WTC11 (cell line): ENCODE results near the gene FGD5. TPM values are rescaled to one million over a fixed set of nuclear protein-coding genes. Genes with fewer than 3 reads are reported as not detected.

ENCODE experiments used
- ATAC-seq: fragments of 200-7000 bp; cut with Tn5 transposase; 2 replicates; pipeline ENCODE4 v1.10.0; 2021; ENCODE audit warnings: mild to moderate bottlenecking, moderate library complexity
- CTCF ChIA-PET: fragments of 300-600 bp; sonication (Branson Sonifier 250); formaldehyde crosslinking; loops from one replicate; lab custom pipeline; 2021; ENCODE audit warnings: antibody characterized with exemption; lab: Charles Lee
- POLR2A ChIA-PET: fragments of 350-600 bp; sonication (Branson Sonifier 250); formaldehyde crosslinking; loops from one replicate; lab custom pipeline; 2021; ENCODE audit warnings: antibody characterized with exemption; lab: Charles Lee
- DNase-seq: peaks from one replicate; pipeline ENCODE4 v3.0.0; 2021; ENCODE audit warnings: low spot score
- H3K27ac Mint-ChIP-seq: 2 replicates; pipeline ENCODE4 v1.8.0; 2021; ENCODE audit warnings: mixed read lengths
- H3K27me3 Mint-ChIP-seq: 2 replicates; pipeline ENCODE4 v1.8.0; 2021; ENCODE audit warnings: low read depth, mild to moderate bottlenecking, moderate library complexity, mixed read lengths
- H3K36me3 Mint-ChIP-seq: 2 replicates; pipeline ENCODE4 v1.8.0; 2021; ENCODE audit warnings: mixed read lengths
- H3K4me1 Mint-ChIP-seq: 2 replicates; pipeline ENCODE4 v1.8.0; 2022; ENCODE audit warnings: mixed read lengths
- H3K4me3 Mint-ChIP-seq: 2 replicates; pipeline ENCODE4 v1.8.0; 2021; ENCODE audit warnings: mild to moderate bottlenecking, moderate library complexity, mixed read lengths
- H3K9me3 Mint-ChIP-seq: 2 replicates; pipeline ENCODE4 v1.8.0; 2021; ENCODE audit warnings: mixed read lengths
- ARID4B ChIP-seq: sonication (generic); formaldehyde crosslinking; IDR thresholded peaks from 2 replicates; pipeline ENCODE4 v1.8.0; 2023; ENCODE audit warnings: missing genetic modification reagents, mild to moderate bottlenecking, borderline replicate concordance
- CREM ChIP-seq: sonication (generic); formaldehyde crosslinking; IDR thresholded peaks from 2 replicates; pipeline ENCODE4 v1.8.1; 2022; ENCODE audit warnings: mild to moderate bottlenecking, missing genetic modification reagents, moderate library complexity
- FOXK1 ChIP-seq: sonication (generic); formaldehyde crosslinking; IDR thresholded peaks from 2 replicates; pipeline ENCODE4 v1.8.0; 2022; ENCODE audit warnings: mild to moderate bottlenecking, moderate library complexity, missing genetic modification reagents
- FOXP1 ChIP-seq: sonication (generic); formaldehyde crosslinking; IDR thresholded peaks from 2 replicates; pipeline ENCODE4 v1.8.0; 2022; ENCODE audit warnings: missing genetic modification reagents, mild to moderate bottlenecking, moderate library complexity, borderline replicate concordance
- GRHL2 ChIP-seq: fragments of 250-450 bp; sonication (Bioruptor Pico); IDR thresholded peaks from 2 replicates; pipeline ENCODE4 v1.8.0; 2022; ENCODE audit warnings: mild to moderate bottlenecking, moderate library complexity; ENCODE audit not compliant: insufficient replicate concordance, severe bottlenecking
- KAT7 ChIP-seq: sonication (generic); formaldehyde crosslinking; IDR thresholded peaks from 2 replicates; pipeline ENCODE4 v1.8.1; 2023; ENCODE audit warnings: missing genetic modification reagents, mild to moderate bottlenecking, borderline replicate concordance
- MLX ChIP-seq: sonication (generic); formaldehyde crosslinking; IDR thresholded peaks from 2 replicates; pipeline ENCODE4 v1.8.1; 2023; ENCODE audit warnings: mild to moderate bottlenecking, missing genetic modification reagents, moderate library complexity
- MXD4 ChIP-seq: fragments of 250-450 bp; sonication (Bioruptor Pico); IDR thresholded peaks from 2 replicates; pipeline ENCODE4 v1.8.0; 2021; ENCODE audit warnings: mild to moderate bottlenecking, moderate library complexity, borderline replicate concordance
- NR1H2 ChIP-seq: sonication (generic); formaldehyde crosslinking; IDR thresholded peaks from 2 replicates; pipeline ENCODE4 v1.9.0; 2021; ENCODE audit warnings: mild to moderate bottlenecking, moderate library complexity, missing genetic modification reagents
- PRDM15 ChIP-seq: sonication (generic); formaldehyde crosslinking; IDR thresholded peaks from 2 replicates; pipeline ENCODE4 v1.8.0; 2022; ENCODE audit warnings: missing genetic modification reagents
- RORB ChIP-seq: fragments of 250-450 bp; sonication (Bioruptor Pico); IDR thresholded peaks from 2 replicates; pipeline ENCODE4 v1.9.0; 2021; ENCODE audit warnings: mild to moderate bottlenecking
- TEAD1 ChIP-seq: sonication (generic); formaldehyde crosslinking; IDR thresholded peaks from 2 replicates; pipeline ENCODE4 v1.8.0; 2022; ENCODE audit warnings: mild to moderate bottlenecking, missing genetic modification reagents
- TP53 ChIP-seq: sonication (generic); formaldehyde crosslinking; IDR thresholded peaks from 2 replicates; pipeline ENCODE4 v1.8.1; 2023; ENCODE audit warnings: mild to moderate bottlenecking, missing genetic modification reagents
- ZNF121 ChIP-seq: sonication (generic); formaldehyde crosslinking; IDR thresholded peaks from 2 replicates; pipeline ENCODE4 v1.8.0; 2023; ENCODE audit warnings: missing genetic modification reagents
- ZNF138 ChIP-seq: sonication (generic); formaldehyde crosslinking; conservative IDR thresholded peaks from 2 replicates; pipeline ENCODE4 v1.8.1; 2022; ENCODE audit warnings: mild to moderate bottlenecking, moderate library complexity, missing genetic modification reagents
- ZNF219 ChIP-seq: sonication (generic); formaldehyde crosslinking; IDR thresholded peaks from 2 replicates; pipeline ENCODE4 v1.8.0; 2023; ENCODE audit warnings: missing genetic modification reagents, mild to moderate bottlenecking, borderline replicate concordance
- total RNA-seq: library from RNA; stranded (reverse); gene quantifications from 3 replicates; pipeline ENCODE4 v1.2.3, GENCODE V29; 2021

Gene FGD5
- total RNA-seq, 1 experiment from 2014 or later, result 18.3 TPM

GRCh38 chr3:14826069-14826468 is 7.3 kb downstream of the FGD5 start:
- Mint-ChIP-seq H3K27ac (no peak overlapping the region), H3K27me3 (no peaks in the 10 kb centered on the region), H3K36me3 (no peaks in the 10 kb centered on the region), H3K4me1 (peaks cover 34% of the 10 kb centered on the region), H3K4me3 (no peak overlapping the region), H3K9me3 (no peaks in the 10 kb centered on the region)
- DNase-seq (no peak), ATAC-seq (no peak)
- no peak for TF ChIP-seq KAT7 (CRISPR knock-in tag)
- no peak for TF ChIP-seq ZNF219 (CRISPR knock-in tag)
- TF ChIP-seq NR1H2 (CRISPR knock-in tag), result no peak
- TF ChIP-seq PRDM15 (CRISPR knock-in tag), result no peak
- TF ChIP-seq ZNF121 (CRISPR knock-in tag), result no peak
- TF ChIP-seq RORB, result no peak
- TF ChIP-seq CREM (CRISPR knock-in tag), result no peak
- TF ChIP-seq MLX (CRISPR knock-in tag), result no peak
- TF ChIP-seq FOXP1 (CRISPR knock-in tag), result no peak
- no peak for TF ChIP-seq GRHL2 (CRISPR knock-in tag)
- TF ChIP-seq FOXK1 (CRISPR knock-in tag), result no peak
- TF ChIP-seq ARID4B (CRISPR knock-in tag), result no peak
- no peak for TF ChIP-seq TP53 (CRISPR knock-in tag)
- no peak for TF ChIP-seq TEAD1 (CRISPR knock-in tag)
- no peak for TF ChIP-seq ZNF138
- POLR2A ChIA-PET, result no interaction called here
- CTCF ChIA-PET, result interaction anchor here (2.0 kb wide), 1 partner anchor 95 kb away, joined by 7 read pairs; no protein-coding TSS in a partner anchor

- H3K9me3 Mint-ChIP-seq, result no peaks in the 10 kb centered on the region
- no peaks in the 10 kb centered on the region for H3K27me3 Mint-ChIP-seq
- DNase-seq (no peak), ATAC-seq (no peak)
- H3K27ac Mint-ChIP-seq, result 0 out of 2 replicates have a peak overlapping the region, but pooled peaks have one; percentile 9
- TF ChIP-seq MXD4, result no peak
- CTCF ChIA-PET, result interaction anchor here (0.5 to 2.0 kb wide), 6 partner anchors 13 to 154 kb away, joined by 3 to 7 read pairs (median 3); no protein-coding TSS in a partner anchor
- no peaks in the 10 kb centered on the region for H3K36me3 Mint-ChIP-seq
- H3K4me1 Mint-ChIP-seq, result peaks cover 27% of the 10 kb centered on the region
- POLR2A ChIA-PET, result no interaction called here
- no peak overlapping the region for H3K4me3 Mint-ChIP-seq
Observed at GRCh38 chr3:14827776-14828175, 9.0 kb downstream of the FGD5 start.
